SU-DHL-6 (cell line): ENCODE results near the gene RFX1.

Experiments used
- H2AFZ ChIP-seq: fragments of 200-600 bp; sonication (generic); 2 replicates; pipeline ENCODE4 v1.6.1; 2014; ENCODE audit warnings: low read depth, mild to moderate bottlenecking, moderate library complexity, mixed read lengths, antibody characterized with exemption, low read length; ENCODE audit not compliant: severe bottlenecking
- H3F3A ChIP-seq: fragments of 200-600 bp; shearing (Covaris generic); 2 replicates; pipeline ENCODE4 v1.6.0; 2016; ENCODE audit warnings: antibody characterized with exemption, mild to moderate bottlenecking; ENCODE audit not compliant: insufficient read depth
- H3K27ac ChIP-seq: fragments of 200-600 bp; sonication (generic); 2 replicates; pipeline ENCODE4 v1.5.1; 2016; ENCODE audit warnings: low read depth, mild to moderate bottlenecking, low read length, moderate library complexity, mixed read lengths
- H3K27me3 ChIP-seq: fragments of 200-600 bp; sonication (generic), shearing (Covaris generic); 2 replicates; pipeline ENCODE4 v1.6.0; 2014; ENCODE audit warnings: mild to moderate bottlenecking, low read length
- H3K36me3 ChIP-seq: fragments of 200-600 bp; sonication (generic); 2 replicates; pipeline ENCODE4 v1.6.1; 2014; ENCODE audit warnings: mild to moderate bottlenecking, low read length, mixed read lengths
- H3K4me2 ChIP-seq: fragments of 300-600, 200-600 bp; shearing (Covaris generic), sonication (generic); 2 replicates; pipeline ENCODE4 v1.6.0; 2014; ENCODE audit warnings: low read length, low read depth, mild to moderate bottlenecking; ENCODE audit not compliant: poor library complexity, severe bottlenecking
- H3K4me3 ChIP-seq: fragments of 200-600 bp; sonication (generic); 2 replicates; pipeline ENCODE4 v1.5.1; 2014; ENCODE audit warnings: antibody characterized with exemption, low read length, mild to moderate bottlenecking, mixed read lengths; ENCODE audit not compliant: insufficient read depth, poor library complexity, severe bottlenecking
- H3K79me2 ChIP-seq: fragments of 200-600 bp; sonication (generic); 2 replicates; pipeline ENCODE4 v1.6.1; 2014; ENCODE audit warnings: mild to moderate bottlenecking, low read length, moderate library complexity; ENCODE audit not compliant: insufficient read depth
- H3K9ac ChIP-seq: fragments of 200-600 bp; sonication (generic); 2 replicates; pipeline ENCODE4 v1.7.0; 2014; ENCODE audit warnings: mild to moderate bottlenecking, low read length
- H3K9me2 ChIP-seq: fragments of 200-600 bp; sonication (generic); replicated peaks from 2 replicates; pipeline ENCODE4 v1.6.1; 2014; ENCODE audit warnings: low read length; ENCODE audit not compliant: insufficient read depth
- H3K9me3 ChIP-seq: fragments of 200-600 bp; sonication (generic); 2 replicates; pipeline ENCODE4 v1.6.1; 2014; ENCODE audit warnings: low read length, mixed read lengths; ENCODE audit not compliant: insufficient read depth
- H4K20me1 ChIP-seq: fragments of 200-600 bp; sonication (generic); 2 replicates; pipeline ENCODE4 v1.6.1; 2014; ENCODE audit warnings: low read depth, mild to moderate bottlenecking, antibody characterized with exemption, low read length, moderate library complexity, mixed read lengths
- CTCF ChIP-seq: fragments of 200-600 bp; sonication (generic); IDR thresholded peaks from one replicate; pipeline ENCODE4 v1.5.1; 2017; ENCODE audit warnings: antibody characterized with exemption, mild to moderate bottlenecking, low read length, moderate library complexity; ENCODE audit not compliant: insufficient read depth, poor library complexity, severe bottlenecking
- EZH2phosphoT487 ChIP-seq: fragments of 200-600 bp; sonication (generic), shearing (Covaris generic); conservative IDR thresholded peaks from 2 replicates; pipeline ENCODE4 v1.6.1; 2018; ENCODE audit warnings: mild to moderate bottlenecking, antibody characterized with exemption, low read length, moderate library complexity, mixed read lengths

The RFX1 gene

GRCh38 chr19:14054099-14054498, 48.0 kb upstream of the RFX1 start:
- Histone ChIP-seq H3K4me2 (no peak overlapping the region), H3F3A (no peaks in the 10 kb centered on the region), H2AFZ (no peak overlapping the region), H3K9me2 (no peaks in the 10 kb centered on the region), H4K20me1 (no peaks in the 10 kb centered on the region), H3K36me3 (no peaks in the 10 kb centered on the region), H3K79me2 (no peaks in the 10 kb centered on the region), H3K9me3 (no peaks in the 10 kb centered on the region), H3K4me3 (no peak overlapping the region), H3K27ac (no peak overlapping the region), H3K27me3 (no peaks in the 10 kb centered on the region), H3K9ac (no peak overlapping the region)
- no peak for TF ChIP-seq CTCF
- TF ChIP-seq EZH2phosphoT487 = no peak

- no peaks in the 10 kb centered on the region for H4K20me1 ChIP-seq
- H3K4me2 ChIP-seq = no peak overlapping the region
- H3F3A ChIP-seq = no peaks in the 10 kb centered on the region
- H3K4me3 ChIP-seq = no peak overlapping the region
- peaks cover under 1% of the 10 kb centered on the region; the same call in 1 of the 2 replicates for H3K36me3 ChIP-seq
- TF ChIP-seq EZH2phosphoT487 (no peak), CTCF (no peak)
- no peaks in the 10 kb centered on the region for H3K27me3 ChIP-seq
- H3K27ac ChIP-seq = no peak overlapping the region
- no peak overlapping the region for H2AFZ ChIP-seq
- no peak overlapping the region for H3K9ac ChIP-seq
- H3K9me3 ChIP-seq = no peaks in the 10 kb centered on the region
- no peaks in the 10 kb centered on the region for H3K9me2 ChIP-seq
- H3K79me2 ChIP-seq = no peaks in the 10 kb centered on the region
Observed at GRCh38 chr19:14053500-14053899, 47.4 kb upstream of the RFX1 start.

DNA sequence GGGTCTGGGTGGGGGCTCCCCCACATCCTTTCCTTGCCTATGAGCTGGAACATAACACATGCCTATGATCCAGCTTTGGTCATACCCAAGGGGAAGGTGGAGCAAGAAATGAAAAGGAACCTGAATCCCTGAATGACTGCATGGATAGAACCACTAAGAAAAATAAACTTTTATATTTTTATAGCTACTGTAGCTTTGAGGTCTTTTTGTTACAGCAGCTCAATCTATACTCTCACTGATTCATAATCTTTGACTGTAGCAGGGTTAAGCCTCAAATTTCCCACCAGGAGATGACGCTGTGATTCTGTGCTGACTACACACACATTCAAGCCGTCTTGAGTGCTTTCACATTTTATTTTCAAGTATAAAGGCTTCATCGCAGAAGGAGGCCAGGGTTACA, 46.9 kb upstream of the RFX1 start:
- no peaks in the 10 kb centered on the region for H4K20me1 ChIP-seq
- H2AFZ ChIP-seq = no peak overlapping the region
- TF ChIP-seq EZH2phosphoT487 = no peak
- no peak for TF ChIP-seq CTCF
- no peak overlapping the region for H3K4me2 ChIP-seq
- no peak overlapping the region for H3K4me3 ChIP-seq
- H3K9me3 ChIP-seq = no peaks in the 10 kb centered on the region
- H3K27me3 ChIP-seq = no peaks in the 10 kb centered on the region
- no peak overlapping the region for H3K27ac ChIP-seq
- no peaks in the 10 kb centered on the region for H3F3A ChIP-seq
- no peaks in the 10 kb centered on the region for H3K9me2 ChIP-seq
- H3K9ac ChIP-seq = no peak overlapping the region
- H3K36me3 ChIP-seq = peaks cover 3% of the 10 kb centered on the region
- no peaks in the 10 kb centered on the region for H3K79me2 ChIP-seq

DNA sequence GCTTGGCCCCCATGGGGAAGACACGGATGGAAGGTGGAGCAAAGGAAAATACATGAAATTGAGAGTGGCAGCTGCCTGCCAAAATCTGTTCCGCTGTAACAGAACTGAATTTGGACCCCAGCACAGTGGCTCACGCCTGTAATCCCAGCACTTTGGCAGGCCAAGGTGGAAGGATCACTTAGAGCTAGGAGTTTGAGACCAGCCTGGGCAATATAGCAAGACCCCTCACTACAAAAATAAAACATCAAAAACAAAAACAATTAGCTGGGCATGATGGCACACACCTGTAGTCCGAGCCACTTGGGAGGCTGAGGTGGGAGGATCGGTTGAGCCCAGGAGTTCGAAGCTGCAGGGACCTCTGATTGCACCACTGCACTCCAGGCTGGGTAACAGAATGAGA, 46.4 kb upstream of the RFX1 start:
- no peaks in the 10 kb centered on the region for H3F3A ChIP-seq
- no peak overlapping the region for H3K4me2 ChIP-seq
- no peaks in the 10 kb centered on the region for H3K27me3 ChIP-seq
- no peaks in the 10 kb centered on the region for H3K9me3 ChIP-seq
- no peak for TF ChIP-seq EZH2phosphoT487
- TF ChIP-seq CTCF = no peak
- no peak overlapping the region for H3K27ac ChIP-seq
- no peak overlapping the region for H3K9ac ChIP-seq
- H4K20me1 ChIP-seq = no peaks in the 10 kb centered on the region
- H3K9me2 ChIP-seq = no peaks in the 10 kb centered on the region
- no peak overlapping the region for H3K4me3 ChIP-seq
- H2AFZ ChIP-seq = no peak overlapping the region
- H3K79me2 ChIP-seq = no peaks in the 10 kb centered on the region
- peaks cover 3% of the 10 kb centered on the region for H3K36me3 ChIP-seq
